HG03520 (cell line): Measurements from ENCODE around the gene FZR1.

ENCODE experiments used
- ATAC-seq: cut with Tn5 transposase; IDR thresholded peaks from one replicate; pipeline ENCODE4 v1.9.1; 2021; ENCODE audit warnings: mild to moderate bottlenecking, moderate library complexity; ENCODE audit not compliant: unreplicated experiment

FZR1 gene

DNA sequence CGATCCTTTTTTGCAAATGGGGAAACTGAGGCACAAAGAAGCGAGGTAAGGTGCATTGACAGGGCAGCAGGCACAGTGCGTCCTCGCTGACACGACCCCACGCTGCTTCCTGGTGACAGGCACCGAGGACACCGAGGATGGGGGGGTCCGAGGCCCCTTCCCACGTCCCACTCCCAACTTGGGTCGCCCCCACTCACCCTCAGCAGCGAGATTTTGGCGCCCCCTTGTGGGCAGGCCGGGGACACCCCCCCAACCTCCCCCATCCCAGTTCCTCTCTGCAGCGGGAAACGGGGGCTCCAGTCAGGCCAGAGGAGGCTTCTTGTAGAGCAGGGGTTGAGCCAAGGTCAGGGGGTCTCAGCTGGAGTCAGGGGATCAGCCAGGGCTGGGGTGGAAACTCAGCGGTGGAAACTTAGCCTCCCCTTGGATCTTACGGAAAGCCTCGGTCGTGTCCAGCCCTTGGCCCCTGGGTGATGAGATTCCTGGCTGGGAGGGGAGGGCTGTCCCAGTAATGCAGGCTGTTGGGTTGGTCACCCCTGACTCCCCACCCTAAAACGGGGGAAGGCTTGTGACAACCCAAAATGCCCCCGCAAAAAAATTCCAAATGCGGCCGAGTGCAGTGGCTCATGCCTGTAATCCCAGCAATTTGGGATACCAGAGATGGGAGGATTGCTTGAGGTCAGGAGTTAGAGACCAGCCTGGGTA is 34.0 kb upstream of the FZR1 start:
- ATAC-seq, result no peak

- no peak for ATAC-seq
Observed at GRCh38 chr19:3474010-3474409, 32.1 kb upstream of the FZR1 start.

DNA sequence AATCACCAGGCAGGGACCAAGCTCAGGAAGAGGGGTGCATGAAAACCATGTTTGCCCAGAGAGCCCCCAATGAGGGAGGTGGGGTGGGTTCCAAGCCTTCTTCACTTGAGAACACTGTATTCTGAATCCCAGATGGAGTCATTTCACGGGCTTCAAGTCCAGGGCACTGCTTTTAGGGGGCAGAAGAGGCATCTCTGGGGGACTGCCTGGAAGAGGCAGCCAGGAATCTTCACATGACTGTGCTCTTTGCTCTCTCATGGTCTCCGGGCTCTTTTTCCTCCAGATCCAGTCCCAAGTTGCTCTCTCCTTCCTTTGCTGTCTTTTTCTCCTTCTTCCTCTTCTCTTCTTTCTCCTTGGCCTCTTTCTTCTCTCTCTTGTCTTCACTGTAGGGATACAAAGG is 31.5 kb upstream of the FZR1 start:
- no peak for ATAC-seq

DNA sequence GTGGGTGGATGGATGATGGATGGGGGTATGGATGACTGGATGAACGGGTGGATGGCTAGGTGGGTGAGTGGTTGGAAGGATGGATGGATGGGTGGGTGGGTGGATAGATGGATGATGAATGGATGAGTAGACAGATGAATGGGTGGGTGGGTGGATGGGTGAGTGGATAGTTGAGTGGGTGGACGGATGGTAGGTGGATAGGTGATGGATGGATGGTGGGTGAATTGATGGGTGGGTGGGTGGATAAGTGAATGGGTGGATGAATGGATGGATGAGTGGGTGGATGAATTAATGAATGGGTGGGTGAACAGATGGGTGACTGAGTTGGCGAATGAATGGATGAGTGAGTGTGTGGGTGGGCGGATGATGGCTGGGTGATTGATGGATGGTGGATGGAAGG is 30.7 kb upstream of the FZR1 start:
- no peak for ATAC-seq

GRCh38 chr19:3476830-3477229 is 29.3 kb upstream of the FZR1 start:
- no peak for ATAC-seq

- ATAC-seq, result no peak
Observed at GRCh38 chr19:3477506-3477905, 28.6 kb upstream of the FZR1 start.

DNA sequence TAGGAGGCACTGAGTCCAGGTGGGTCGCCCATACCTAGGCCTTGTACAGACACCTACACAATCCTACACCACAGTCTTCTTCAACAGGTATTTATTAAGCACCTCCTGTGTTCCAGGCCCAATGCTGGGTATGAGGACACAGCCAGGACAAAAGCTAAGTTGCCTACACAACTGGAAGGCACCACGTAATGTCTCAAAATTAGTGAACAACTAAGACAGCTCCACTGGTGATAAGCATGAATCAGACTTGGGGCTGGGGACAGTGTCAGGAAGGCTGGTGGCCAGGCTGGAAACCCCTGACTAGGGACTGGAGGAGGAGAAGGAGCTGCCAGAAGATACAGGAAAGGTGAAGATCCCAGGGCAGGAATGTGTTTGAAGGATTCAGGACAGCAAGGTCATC is 28.2 kb upstream of the FZR1 start:
- ATAC-seq, result no peak

GRCh38 chr19:3478409-3479176 is 27.5 kb upstream of the FZR1 start:
- no peak for ATAC-seq

- no peak for ATAC-seq
Observed at GRCh38 chr19:3479177-3479833, 26.8 kb upstream of the FZR1 start.

DNA sequence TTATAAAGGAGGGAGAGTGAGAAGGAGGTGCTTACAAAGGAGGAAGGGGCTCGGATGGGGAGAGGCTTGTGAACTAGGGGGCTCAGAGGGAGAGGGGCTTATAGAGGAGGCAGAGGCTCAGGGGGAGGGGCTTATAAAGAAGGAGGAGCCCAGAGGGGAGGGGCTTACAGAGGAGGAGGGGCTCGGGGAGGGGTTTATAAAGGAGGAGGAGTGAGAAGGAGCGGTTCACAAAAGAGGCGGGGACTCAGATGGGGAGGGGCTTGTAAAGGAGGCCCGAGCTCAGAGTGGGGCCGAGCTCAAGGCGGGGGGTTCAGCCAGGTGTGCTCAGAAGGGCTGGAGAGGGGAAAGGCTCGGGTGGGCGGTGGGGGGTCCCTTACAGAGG is 26.3 kb upstream of the FZR1 start:
- no peak for ATAC-seq

DNA sequence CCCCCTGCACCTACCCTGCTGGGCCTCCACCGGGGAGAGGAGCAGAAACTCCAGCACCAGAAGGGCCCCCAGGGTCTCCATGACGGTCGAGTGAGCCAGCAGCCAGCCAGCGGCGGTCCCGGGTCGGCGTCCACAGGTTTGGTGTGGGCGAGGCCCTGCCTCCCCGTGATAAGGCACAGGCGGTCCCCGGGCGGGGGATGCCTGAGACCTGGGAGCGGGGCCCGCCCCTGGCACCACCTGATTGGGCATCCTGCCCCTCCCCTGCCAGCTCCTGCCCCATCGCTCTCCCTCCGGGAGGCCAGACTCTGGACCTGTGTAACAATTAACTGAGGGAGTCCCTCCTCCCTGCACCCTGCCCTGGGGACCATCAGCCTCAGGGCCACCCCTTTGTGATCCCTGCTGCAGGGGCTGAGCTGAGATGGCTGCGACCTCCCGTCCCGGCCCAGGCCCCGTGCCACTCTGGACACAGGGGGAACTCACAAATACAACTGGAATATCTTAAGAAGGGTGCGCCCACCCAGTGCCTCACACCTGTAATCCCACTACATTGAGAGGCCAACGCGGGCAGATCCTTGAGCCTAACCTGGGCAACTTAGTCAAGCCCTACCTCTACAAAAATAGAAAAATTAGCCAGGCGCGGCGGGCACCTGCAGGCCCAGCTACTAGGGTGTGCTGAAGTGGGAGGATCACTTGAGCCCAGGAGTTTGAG is 25.6 kb upstream of the FZR1 start, which contains the start of gene SMIM24:
SMIM24 (minus strand) TSS at position 143 of the 709 bp plus-strand sequence; CDS start at position 81, 62 bp downstream.
- ATAC-seq, result no peak

DNA sequence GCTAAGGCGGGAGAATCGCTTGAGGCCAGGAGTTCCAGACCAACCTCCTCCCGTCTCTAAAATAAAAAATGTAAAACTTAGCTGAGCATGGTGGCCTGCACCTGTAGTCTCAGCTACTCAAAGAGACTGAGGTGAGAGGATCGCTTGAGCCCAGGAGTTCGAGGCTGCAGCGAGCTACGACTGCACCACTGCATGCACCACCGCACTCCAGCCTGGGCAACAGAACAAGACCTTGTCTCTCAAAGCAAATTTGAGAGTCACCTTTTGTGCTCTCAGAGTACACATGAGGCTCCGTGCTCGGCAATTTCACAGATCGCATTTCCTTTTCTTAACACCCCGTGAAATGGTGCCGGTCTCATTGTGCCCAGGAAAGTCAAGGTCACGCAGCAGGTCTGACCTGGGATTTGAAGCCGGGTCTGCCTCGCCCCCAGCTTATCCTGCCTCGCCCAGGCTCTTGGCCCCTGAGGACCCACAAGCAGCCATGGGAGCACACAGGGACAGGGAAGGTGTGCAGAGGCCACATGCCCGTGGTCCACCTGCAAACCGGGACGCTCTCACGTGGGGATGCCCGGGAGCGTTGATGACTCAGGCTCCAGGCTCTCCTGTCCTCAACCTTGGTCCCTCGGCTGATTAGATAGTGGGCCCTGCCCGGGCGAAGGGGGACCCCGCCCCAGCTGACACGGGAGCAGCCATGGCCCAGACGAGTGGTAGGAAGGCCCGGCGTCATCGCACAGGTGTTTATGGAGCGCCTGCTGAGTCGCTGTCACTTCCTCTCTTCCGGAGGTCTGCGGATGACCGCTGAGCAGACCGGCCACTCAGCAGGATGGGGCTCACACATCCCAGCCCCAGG is 24.6 kb upstream of the FZR1 start:
- no peak for ATAC-seq

DNA sequence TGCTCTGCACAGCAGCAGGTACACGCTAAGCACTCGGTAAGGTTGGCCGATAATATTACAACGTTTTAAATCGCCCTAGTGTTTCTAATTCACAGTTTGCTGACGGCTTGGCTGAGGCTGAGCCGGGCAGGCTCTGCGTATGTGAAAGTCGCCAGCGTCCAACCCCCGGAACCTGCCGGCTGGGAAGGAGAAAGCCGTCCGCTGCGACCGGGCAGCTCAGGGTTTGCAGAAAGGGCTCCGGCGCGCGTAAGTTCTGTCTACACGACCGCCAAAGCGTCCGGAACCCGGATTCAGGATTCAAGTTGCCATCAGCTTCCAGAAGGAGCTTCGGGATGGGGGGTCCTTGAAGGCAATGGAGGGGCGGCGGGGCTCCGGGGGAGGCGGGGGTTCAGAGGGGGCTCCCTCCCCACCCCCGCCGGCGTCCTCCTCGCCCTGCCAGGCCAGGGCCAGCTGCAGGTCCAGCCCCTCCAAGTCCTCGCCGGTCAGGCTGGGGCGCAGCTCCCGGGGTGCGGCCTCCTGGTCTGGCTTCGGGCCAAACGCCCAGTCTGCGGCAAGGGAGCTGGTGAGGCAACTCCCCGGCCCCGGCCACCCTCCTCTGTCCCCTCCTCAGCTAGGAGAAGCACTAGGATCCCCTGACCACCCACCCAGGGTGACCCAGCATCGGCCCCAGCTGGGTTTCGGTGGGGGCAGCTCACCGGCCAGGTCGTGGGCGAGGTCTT is 23.4 kb upstream of the FZR1 start:
- no peak for ATAC-seq

DNA sequence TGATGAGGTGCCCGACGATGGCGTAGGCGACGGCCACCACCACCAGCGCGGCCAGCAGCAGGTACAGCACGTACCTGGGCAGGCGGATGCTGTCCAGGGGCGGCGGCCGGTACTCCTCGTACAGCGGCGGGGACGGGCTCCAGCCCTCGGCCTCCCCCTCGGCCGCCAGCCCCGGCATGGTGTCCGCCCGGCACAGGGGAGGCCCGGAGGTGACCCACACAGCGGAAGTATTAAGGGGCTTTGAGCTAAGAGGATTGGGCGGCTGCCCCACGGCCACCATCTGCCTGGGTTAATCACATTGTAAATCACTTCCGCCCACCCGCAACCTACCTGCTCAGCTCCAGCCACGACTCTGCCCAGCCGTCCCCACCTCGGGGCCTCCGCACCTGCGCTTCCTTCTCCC is 22.9 kb upstream of the FZR1 start, which contains the start of gene SMIM44:
SMIM44 (minus strand) TSS at position 216 of the 403 bp plus-strand sequence; CDS start at position 178, 38 bp downstream.
- no peak for ATAC-seq

- no peak for ATAC-seq
Observed at GRCh38 chr19:3491396-3492119, 14.6 kb upstream of the FZR1 start.

DNA sequence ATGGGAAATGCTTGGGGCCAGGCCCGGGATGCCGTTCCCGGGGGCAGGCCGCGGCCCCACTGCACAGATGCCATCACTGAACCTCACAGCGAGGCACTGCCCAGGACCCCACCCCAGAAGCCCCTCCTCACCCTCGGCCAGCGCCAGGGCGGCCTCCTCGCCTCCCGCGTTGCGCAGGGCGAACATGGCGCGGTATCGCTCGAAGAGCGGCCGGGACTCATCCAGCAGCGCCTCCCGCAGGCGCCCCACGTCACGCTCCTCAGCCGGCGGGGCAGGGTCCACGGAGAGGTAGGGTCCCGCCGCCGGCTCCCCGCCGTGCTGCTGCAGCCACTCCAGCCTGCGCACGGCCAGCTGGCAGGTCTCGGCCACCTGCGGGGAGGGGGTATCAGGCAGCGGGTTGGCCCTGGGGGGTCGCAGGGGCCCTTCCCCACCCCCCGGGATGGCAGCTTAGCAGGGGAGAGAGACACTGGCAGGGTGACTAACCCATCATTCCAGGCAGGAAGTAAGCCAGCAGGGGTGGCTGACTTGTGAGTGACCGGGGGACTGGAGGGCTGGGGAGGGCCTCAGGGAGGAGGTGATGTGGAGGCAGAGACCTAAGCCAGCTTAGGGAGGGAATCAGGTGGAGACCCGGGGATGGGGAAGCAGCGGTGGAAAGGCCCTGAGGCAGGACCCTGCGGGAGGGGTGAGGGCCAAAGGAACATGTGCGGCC is 13.8 kb upstream of the FZR1 start:
- ATAC-seq, result no peak

DNA sequence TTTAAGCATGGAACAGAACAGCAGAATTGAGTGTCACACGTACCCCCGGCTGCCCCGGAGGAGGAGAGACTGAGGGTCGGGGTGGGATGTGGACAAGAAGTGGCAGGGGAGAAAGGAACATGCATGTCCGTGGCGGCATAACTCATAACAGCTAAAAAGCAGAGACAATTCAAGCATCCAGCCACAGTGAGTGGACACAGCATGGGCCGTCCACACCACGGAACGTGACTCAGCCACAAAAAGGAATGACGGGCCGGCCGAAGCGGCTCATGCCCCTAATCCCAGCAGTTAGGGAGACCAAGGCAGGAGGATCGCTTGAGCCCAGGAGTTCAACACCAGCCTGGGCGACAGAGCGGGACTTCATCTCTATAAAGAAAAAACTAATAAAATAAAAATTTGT is 13.2 kb upstream of the FZR1 start:
- ATAC-seq, result no peak

- ATAC-seq, result no peak
Observed at GRCh38 chr19:3493651-3494050, 12.5 kb upstream of the FZR1 start.
